Measurements from ENCODE around the gene SLC4A9.

Gene SLC4A9

GRCh38 chr5:140382866-140383265 is 22.9 kb downstream of the SLC4A9 start:
- ATAC-seq = no peak

GRCh38 chr5:140383300-140383699 is 23.3 kb downstream of the SLC4A9 start:
- no peak for ATAC-seq
- TF ChIP-seq ZNF8 (CRISPR knock-in tag; IDR thresholded peaks at IDR 0.05) (no peak), OSR1 (CRISPR knock-in tag; IDR thresholded peaks at IDR 0.05) (no peak), PATZ1 (CRISPR knock-in tag; IDR thresholded peaks at IDR 0.05; ENCODE audit: borderline replicate concordance) (no peak)

More at GRCh38 chr5:140382866-140383265, 22.9 kb downstream of the SLC4A9 start:
- no peak for TF ChIP-seq RARB (CRISPR knock-in tag; IDR thresholded peaks at IDR 0.05)
- TF ChIP-seq ZFP30 (CRISPR knock-in tag; IDR thresholded peaks at IDR 0.05) = no peak
- no peak for TF ChIP-seq ESRRG (CRISPR knock-in tag; IDR thresholded peaks at IDR 0.05)
- no peak for TF ChIP-seq ZFP3 (CRISPR knock-in tag; IDR thresholded peaks at IDR 0.05)
- no peak for TF ChIP-seq CSRNP3 (CRISPR knock-in tag; IDR thresholded peaks at IDR 0.05)
- no peak for TF ChIP-seq CSDC2 (CRISPR knock-in tag; IDR thresholded peaks at IDR 0.05)
- TF ChIP-seq PATZ1 (CRISPR knock-in tag; IDR thresholded peaks at IDR 0.05; ENCODE audit: borderline replicate concordance) = no peak

GRCh38 chr5:140388052-140388451 is 28.1 kb downstream of the SLC4A9 start:
- no peak for TF ChIP-seq PPARA (CRISPR knock-in tag; IDR thresholded peaks at IDR 0.05; ENCODE audit: borderline replicate concordance)
- TF ChIP-seq POU6F1 (CRISPR knock-in tag; IDR thresholded peaks at IDR 0.05; ENCODE audit: borderline replicate concordance, low read depth) = no peak
- no peak for TF ChIP-seq ZNF565 (CRISPR knock-in tag; conservative IDR thresholded peaks at IDR 0.05; ENCODE audit: low read depth)
- TF ChIP-seq TSHZ2 (CRISPR knock-in tag; IDR thresholded peaks at IDR 0.05) = no peak

GRCh38 chr5:140391312-140391711 is 31.3 kb downstream of the SLC4A9 start:
- no peak for ATAC-seq
- TF ChIP-seq POU6F1 (CRISPR knock-in tag; IDR thresholded peaks at IDR 0.05; ENCODE audit: borderline replicate concordance, low read depth) (no peak), GLIS3 (CRISPR knock-in tag; IDR thresholded peaks at IDR 0.05) (no peak), ESRRG (CRISPR knock-in tag; IDR thresholded peaks at IDR 0.05) (no peak), CREB5 (CRISPR knock-in tag; IDR thresholded peaks at IDR 0.05; ENCODE audit: low read depth) (no peak), ZNF8 (CRISPR knock-in tag; IDR thresholded peaks at IDR 0.05) (no peak), TOX (CRISPR knock-in tag; IDR thresholded peaks at IDR 0.05; ENCODE audit: borderline replicate concordance) (no peak), ZC3H10 (CRISPR knock-in tag; IDR thresholded peaks at IDR 0.05) (no peak), PATZ1 (CRISPR knock-in tag; IDR thresholded peaks at IDR 0.05; ENCODE audit: borderline replicate concordance) (no peak), CSDC2 (CRISPR knock-in tag; IDR thresholded peaks at IDR 0.05) (no peak), SNAI2 (CRISPR knock-in tag; IDR thresholded peaks at IDR 0.05) (no peak), PPARA (CRISPR knock-in tag; IDR thresholded peaks at IDR 0.05; ENCODE audit: borderline replicate concordance) (no peak), ISL1 (CRISPR knock-in tag; IDR thresholded peaks at IDR 0.05) (no peak), ZFP30 (CRISPR knock-in tag; IDR thresholded peaks at IDR 0.05) (no peak), OSR1 (CRISPR knock-in tag; IDR thresholded peaks at IDR 0.05) (no peak)

More at GRCh38 chr5:140388052-140388451, 28.1 kb downstream of the SLC4A9 start:
- no peak for ATAC-seq
